ENCODE results near the gene GPRC5C.

The GPRC5C gene

DNA sequence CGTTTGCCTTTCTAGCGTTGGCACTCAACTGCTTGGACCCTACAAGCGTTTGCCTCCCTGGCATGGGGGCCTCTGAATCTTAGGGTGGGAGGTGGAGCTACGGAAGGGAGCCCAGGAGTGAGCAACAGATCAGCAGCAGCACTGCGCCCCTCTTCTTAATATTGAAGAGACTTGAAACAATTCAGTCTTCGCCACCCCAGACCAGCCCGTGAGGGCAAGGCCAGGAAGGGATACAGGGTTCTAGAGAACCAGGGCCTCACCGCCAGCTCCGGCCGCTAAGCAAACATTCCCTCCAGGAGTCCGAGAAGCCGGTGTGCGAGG lies 1.5 kb upstream of the GPRC5C start:
- TF ChIP-seq, protein P1, sequence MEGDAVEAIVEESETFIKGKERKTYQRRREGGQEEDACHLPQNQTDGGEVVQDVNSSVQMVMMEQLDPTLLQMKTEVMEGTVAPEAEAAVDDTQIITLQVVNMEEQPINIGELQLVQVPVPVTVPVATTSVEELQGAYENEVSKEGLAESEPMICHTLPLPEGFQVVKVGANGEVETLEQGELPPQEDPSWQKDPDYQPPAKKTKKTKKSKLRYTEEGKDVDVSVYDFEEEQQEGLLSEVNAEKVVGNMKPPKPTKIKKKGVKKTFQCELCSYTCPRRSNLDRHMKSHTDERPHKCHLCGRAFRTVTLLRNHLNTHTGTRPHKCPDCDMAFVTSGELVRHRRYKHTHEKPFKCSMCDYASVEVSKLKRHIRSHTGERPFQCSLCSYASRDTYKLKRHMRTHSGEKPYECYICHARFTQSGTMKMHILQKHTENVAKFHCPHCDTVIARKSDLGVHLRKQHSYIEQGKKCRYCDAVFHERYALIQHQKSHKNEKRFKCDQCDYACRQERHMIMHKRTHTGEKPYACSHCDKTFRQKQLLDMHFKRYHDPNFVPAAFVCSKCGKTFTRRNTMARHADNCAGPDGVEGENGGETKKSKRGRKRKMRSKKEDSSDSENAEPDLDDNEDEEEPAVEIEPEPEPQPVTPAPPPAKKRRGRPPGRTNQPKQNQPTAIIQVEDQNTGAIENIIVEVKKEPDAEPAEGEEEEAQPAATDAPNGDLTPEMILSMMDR (IDR thresholded peaks at IDR 0.05; ENCODE audit: control extremely low read depth, extremely low read depth, low read depth, missing control alignments) = no peak
- ChIA-PET POLR2A (no interaction called here), CTCF (interaction anchor here (0.9 to 2.6 kb wide), 4 partner anchors 12 to 50 kb away, joined by 3 to 13 read pairs (median 4); no protein-coding TSS in a partner anchor)
- no peak for DNase-seq (ENCODE audit: extremely low spot score)

DNA sequence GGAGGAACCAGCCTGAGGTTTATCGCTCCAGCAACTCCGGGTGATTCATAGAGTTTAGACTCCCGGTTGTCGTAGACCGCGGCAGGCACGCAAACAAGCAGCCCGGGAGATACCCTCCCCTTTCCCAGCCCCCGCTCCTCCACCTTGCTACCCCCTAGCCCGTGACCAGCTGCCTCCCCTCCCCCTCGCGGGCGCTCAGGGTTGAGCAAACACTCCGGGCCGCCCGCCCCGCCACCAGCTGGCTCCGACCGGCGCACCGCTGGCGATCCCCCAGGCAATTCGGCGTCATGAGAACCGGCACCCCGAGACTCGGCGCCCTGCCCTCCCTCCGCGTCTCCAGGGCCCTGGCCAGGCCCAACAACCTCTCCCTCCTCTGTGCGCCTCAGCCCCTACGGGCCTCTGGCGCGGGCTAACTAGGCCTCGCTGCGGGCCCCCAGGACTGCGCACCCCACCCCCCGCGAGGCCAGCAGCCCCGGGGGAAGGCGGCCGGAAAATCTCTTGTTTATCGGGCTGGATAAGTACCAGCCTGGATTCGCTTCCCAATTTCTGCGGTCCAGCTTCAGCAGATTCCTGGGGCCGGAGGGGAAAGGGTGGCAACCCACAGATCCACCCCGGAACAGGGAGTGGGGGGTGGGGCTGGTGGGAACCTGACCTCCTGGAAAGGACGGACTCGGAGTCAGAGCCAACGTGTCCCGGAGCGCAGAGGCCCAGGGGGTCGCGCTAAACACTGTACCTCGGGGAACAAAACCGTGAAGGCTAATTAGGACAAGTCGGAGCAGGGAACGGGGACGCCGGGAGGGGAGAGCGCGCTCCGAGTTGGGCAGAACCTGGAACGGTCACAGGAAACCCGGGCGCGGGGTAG lies 951 bp upstream of the GPRC5C start:
- TF ChIP-seq, protein P1 (IDR thresholded peaks at IDR 0.05; ENCODE audit: control extremely low read depth, extremely low read depth, low read depth, missing control alignments) = no peak
- ChIA-PET CTCF (interaction anchor here (0.9 to 2.6 kb wide), 5 partner anchors 13 to 52 kb away, joined by 3 to 13 read pairs (median 3); no protein-coding TSS in a partner anchor), POLR2A (no interaction called here)
- DNase-seq (ENCODE audit: extremely low spot score) = peak; percentile 71

DNA sequence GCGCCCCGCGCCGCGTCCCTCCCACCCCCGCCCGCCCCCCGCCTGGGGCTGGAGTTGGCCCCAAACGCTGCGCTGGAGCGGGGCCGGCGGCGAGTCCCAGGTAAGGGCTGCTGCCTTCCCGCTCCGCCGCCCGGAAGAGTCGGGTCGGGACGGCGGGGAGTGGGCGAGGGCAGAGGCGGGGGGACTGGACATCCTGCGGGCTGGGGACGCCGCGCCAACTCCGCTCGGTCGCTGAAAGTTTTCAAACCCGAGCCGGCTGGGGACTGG lies 469 bp downstream of the GPRC5C start:
- POLR2A ChIA-PET = no interaction called here
- TF ChIP-seq, protein P1 (IDR thresholded peaks at IDR 0.05; ENCODE audit: control extremely low read depth, extremely low read depth, low read depth, missing control alignments) = no peak
- CTCF ChIA-PET = no interaction called here
- DNase-seq (ENCODE audit: extremely low spot score) = no peak

DNA sequence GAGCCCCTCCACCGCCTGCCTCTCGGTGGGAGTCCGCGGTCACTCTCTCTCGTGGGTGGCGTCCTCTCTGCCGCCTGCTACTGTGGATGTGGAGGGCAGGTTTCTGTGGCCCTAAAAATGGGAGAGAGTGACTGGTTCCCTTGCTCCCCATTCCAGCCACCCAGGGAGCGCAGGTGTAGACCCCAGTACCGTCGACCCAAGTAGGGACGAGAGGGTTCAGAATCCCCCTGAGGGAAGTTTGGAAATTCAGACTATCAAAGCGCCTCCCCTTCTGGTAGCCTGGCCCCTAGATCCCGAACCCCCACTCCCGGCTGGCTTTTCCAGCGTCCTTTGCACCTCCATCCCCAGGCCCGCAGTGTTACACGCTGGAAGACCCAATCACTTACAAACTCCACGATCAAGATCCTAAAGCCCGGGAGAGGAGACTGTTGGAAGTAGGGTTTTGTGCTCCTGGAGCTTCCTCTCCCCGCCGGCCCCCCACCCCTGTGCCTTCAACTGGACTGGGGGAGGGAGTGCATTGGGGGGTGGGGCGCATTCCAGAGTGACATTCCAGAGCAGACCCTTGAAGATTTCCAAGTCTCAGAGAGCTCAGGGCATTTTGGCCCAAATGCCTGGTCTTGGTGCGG lies 991 bp downstream of the GPRC5C start:
- no peak for DNase-seq (ENCODE audit: extremely low spot score)
- ChIA-PET CTCF (interaction anchor here (1.2 kb wide), 1 partner anchor 65 kb away, joined by 3 read pairs; no protein-coding TSS in a partner anchor), POLR2A (no interaction called here)
- TF ChIP-seq, protein P1 (IDR thresholded peaks at IDR 0.05; ENCODE audit: control extremely low read depth, extremely low read depth, low read depth, missing control alignments) = no peak

DNA sequence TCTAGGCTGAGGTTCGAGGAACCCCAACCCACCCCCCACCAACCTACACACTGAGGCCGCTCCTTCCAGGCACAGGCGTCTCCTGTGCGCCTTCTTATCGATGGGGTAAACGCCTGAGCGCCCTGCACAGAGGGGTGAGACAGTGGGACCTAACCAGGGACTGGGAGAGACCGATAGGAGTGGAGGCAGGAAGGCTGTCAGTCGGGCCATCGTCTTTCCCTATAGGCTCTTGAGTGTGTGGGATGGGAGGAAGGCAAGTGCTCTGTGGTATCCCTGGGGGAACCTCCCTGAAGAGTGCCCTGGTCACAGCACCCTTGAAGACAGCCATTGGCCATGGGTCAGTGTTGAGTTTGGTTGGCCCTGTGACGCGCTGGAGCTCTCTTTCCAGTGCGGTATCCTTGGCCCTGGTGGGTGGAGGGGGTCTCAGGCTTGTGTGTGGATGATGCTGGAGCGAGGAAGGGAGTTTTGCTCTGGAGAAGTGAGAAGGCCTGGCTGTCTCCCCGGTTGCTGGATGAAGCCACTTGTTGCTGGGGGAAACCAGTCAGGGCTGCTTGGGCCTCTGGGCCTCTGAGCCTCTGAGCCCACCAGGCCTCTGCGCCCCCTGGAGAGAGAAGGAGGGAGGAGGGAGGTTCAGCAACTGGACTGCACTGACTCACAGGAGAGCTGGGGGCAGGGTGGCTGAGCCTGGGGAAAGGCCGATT lies 1.7 kb downstream of the GPRC5C start:
- TF ChIP-seq, protein P1 (IDR thresholded peaks at IDR 0.05; ENCODE audit: control extremely low read depth, extremely low read depth, low read depth, missing control alignments) = no peak

DNA sequence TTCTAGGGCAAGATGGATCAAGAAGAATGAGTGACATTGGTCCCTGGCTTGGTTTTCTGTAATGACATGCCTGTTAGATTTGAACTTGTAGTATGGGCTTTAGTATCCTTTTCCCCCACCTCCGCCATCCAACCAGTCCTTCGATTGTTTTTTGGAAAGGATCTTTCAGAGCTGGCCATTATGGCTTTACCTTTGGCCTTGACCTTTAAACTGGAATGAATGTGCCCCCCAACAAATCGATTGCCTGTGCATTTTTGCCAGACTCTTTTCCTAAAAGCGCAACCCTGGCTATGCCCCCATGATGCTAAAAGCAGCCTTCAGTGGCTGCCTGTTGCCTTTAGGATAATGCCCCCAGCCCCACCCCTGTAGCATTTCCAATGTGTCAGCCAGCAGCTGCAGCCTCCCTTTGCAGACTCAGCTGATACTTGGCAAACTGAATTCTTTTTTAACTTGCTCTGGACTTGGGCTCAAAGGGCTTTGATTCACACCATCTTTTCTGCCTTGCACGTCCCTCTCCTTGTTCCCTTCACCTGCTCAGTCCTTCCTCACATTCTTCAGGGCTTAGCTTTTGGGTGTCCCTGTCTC lies 4.0 kb downstream of the GPRC5C start:
- DNase-seq (ENCODE audit: extremely low spot score) = no peak
- ChIA-PET POLR2A (no interaction called here), CTCF (interaction anchor here (0.8 to 3.9 kb wide), 3 partner anchors 12 to 21 kb away, joined by 3 to 20 read pairs (median 5); no protein-coding TSS in a partner anchor)
- TF ChIP-seq, protein P1 (IDR thresholded peaks at IDR 0.05; ENCODE audit: control extremely low read depth, extremely low read depth, low read depth, missing control alignments) = no peak

More for the DNA sequence above, 1.7 kb downstream of the GPRC5C start:
- POLR2A ChIA-PET = no interaction called here
- no peak for DNase-seq (ENCODE audit: extremely low spot score)
- CTCF ChIA-PET = interaction anchor here (1.1 to 1.7 kb wide), 3 partner anchors 24 to 71 kb away, joined by 3 to 6 read pairs (median 3); no protein-coding TSS in a partner anchor

All from GM10248 (cell line).